IMR-90 (cell line): Measurements from ENCODE around the gene COL23A1. TPM values are rescaled to one million over a fixed set of nuclear protein-coding genes. Genes with fewer than 3 reads are reported as not detected.

Experiments used
- ATAC-seq: fragments of 200-7000 bp; cut with Tn5 transposase; 2 replicates; pipeline ENCODE4 v1.9.1; 2020; ENCODE audit warnings: low read depth, mild to moderate bottlenecking, moderate library complexity
- BruUV-seq: library from RNA; stranded (reverse); fragments of 400-500 nt; replicated peaks from 2 replicates; lab custom pipeline; 2021; lab: Mats Ljungman, UMichigan
- CTCF ChIA-PET: fragments of 300-600 bp; formaldehyde crosslinking; extraction: SDS; loops from one replicate; lab custom pipeline; 2021; ENCODE audit warnings: antibody characterized with exemption; lab: Yijun Ruan, JAX
- POLR2A ChIA-PET: fragments of 300-600 bp; sonication (Branson Sonifier 250); formaldehyde crosslinking; loops from one replicate; lab custom pipeline; 2022; ENCODE audit warnings: antibody characterized with exemption; ENCODE audit not compliant: unreplicated experiment; lab: Charles Lee
- DNase-seq: peaks from one replicate; pipeline ENCODE4 v3.0.0; 2013
- H2AFZ ChIP-seq: replicated peaks from 2 replicates; pipeline ENCODE3; 2013; ENCODE audit warnings: low read length, mild to moderate bottlenecking; ENCODE audit not compliant: poor library complexity
- H2AK5ac ChIP-seq: 2 replicates; pipeline ENCODE4 v1.6.1; 2013; ENCODE audit warnings: low read depth, low read length, inconsistent platforms
- H2AK9ac ChIP-seq: replicated peaks from 2 replicates; pipeline ENCODE3; 2013; ENCODE audit warnings: mild to moderate bottlenecking, low read depth, low read length, moderate library complexity; ENCODE audit not compliant: poor library complexity
- H2BK120ac ChIP-seq: 2 replicates; pipeline ENCODE4 v1.6.1; 2013; ENCODE audit warnings: low read depth, low read length, inconsistent platforms
- H2BK15ac ChIP-seq: 3 replicates; pipeline ENCODE4 v1.6.1; 2013; ENCODE audit warnings: low read depth, low read length, inconsistent platforms
- H2BK20ac ChIP-seq: 2 replicates; pipeline ENCODE4 v1.6.1; 2013; ENCODE audit warnings: low read depth, mild to moderate bottlenecking, inconsistent platforms, low read length, moderate library complexity
- H2BK5ac ChIP-seq: 2 replicates; pipeline ENCODE4 v1.6.1; 2013; ENCODE audit warnings: mild to moderate bottlenecking, low read depth, low read length, inconsistent platforms; ENCODE audit not compliant: poor library complexity, severe bottlenecking
- H3K14ac ChIP-seq: replicated peaks from 2 replicates; pipeline ENCODE4 v1.6.1; 2013; ENCODE audit warnings: low read depth, low read length, inconsistent platforms
- H3K18ac ChIP-seq: 2 replicates; pipeline ENCODE4 v1.6.1; 2013; ENCODE audit warnings: low read depth, low read length, control low read depth
- H3K23ac ChIP-seq: 2 replicates; pipeline ENCODE4 v1.6.1; 2013; ENCODE audit warnings: low read depth, low read length, inconsistent platforms
- H3K27ac ChIP-seq: 2 replicates; pipeline ENCODE4 v1.5.1; 2013; ENCODE audit warnings: mild to moderate bottlenecking, control low read depth, low read length; ENCODE audit not compliant: insufficient read depth
- H3K27me3 ChIP-seq: 2 replicates; pipeline ENCODE4 v1.6.1; 2013; ENCODE audit warnings: low read length; ENCODE audit not compliant: control insufficient read depth, insufficient read depth
- H3K36me3 ChIP-seq: 2 replicates; pipeline ENCODE4 v1.6.1; 2013; ENCODE audit warnings: low read length, mixed read lengths; ENCODE audit not compliant: control insufficient read depth, insufficient read depth
- H3K4ac ChIP-seq: 2 replicates; pipeline ENCODE4 v1.6.1; 2013; ENCODE audit warnings: low read depth, low read length, inconsistent platforms
- H3K4me1 ChIP-seq: 2 replicates; pipeline ENCODE4 v1.6.1; 2013; ENCODE audit warnings: low read length, mixed read lengths; ENCODE audit not compliant: control insufficient read depth, insufficient read depth
- H3K4me2 ChIP-seq: 2 replicates; pipeline ENCODE4 v1.6.1; 2013; ENCODE audit warnings: low read depth, mild to moderate bottlenecking, control low read depth, low read length, moderate library complexity
- H3K4me3 ChIP-seq: 2 replicates; pipeline ENCODE4 v1.5.1; 2013; ENCODE audit warnings: low read depth, mild to moderate bottlenecking, control low read depth, low read length, moderate library complexity; ENCODE audit not compliant: insufficient read depth
- H3K56ac ChIP-seq: 2 replicates; pipeline ENCODE4 v1.6.1; 2013; ENCODE audit warnings: low read length, inconsistent platforms; ENCODE audit not compliant: insufficient read depth; ENCODE audit errors: extremely low read depth
- H3K79me1 ChIP-seq, 2 experiments: 2 replicates each; pipeline ENCODE4 v1.6.1; 2013; ENCODE audit warnings: low read length in 2 of 2, inconsistent platforms in 1 of 2, low read depth in 1 of 2
- H3K9ac ChIP-seq: 2 replicates; pipeline ENCODE4 v1.6.1; 2013; ENCODE audit warnings: low read depth, low read length, control low read depth
- H3K9me1 ChIP-seq: 2 replicates; pipeline ENCODE4 v1.6.1; 2013; ENCODE audit warnings: low read length, inconsistent platforms; ENCODE audit not compliant: insufficient read depth
- H3K9me3 ChIP-seq: 2 replicates; pipeline ENCODE4 v1.6.1; 2013; ENCODE audit warnings: low read length; ENCODE audit not compliant: control insufficient read depth, insufficient read depth
- H4K20me1 ChIP-seq: 2 replicates; pipeline ENCODE4 v1.6.1; 2013; ENCODE audit warnings: low read length, inconsistent platforms; ENCODE audit not compliant: insufficient read depth
- H4K5ac ChIP-seq: 2 replicates; pipeline ENCODE4 v1.6.1; 2013; ENCODE audit warnings: mild to moderate bottlenecking, low read depth, low read length, control low read depth
- H4K8ac ChIP-seq, 2 experiments: 2 replicates each; pipeline ENCODE4 v1.6.1; 2013; ENCODE audit warnings: low read depth in 2 of 2, low read length in 2 of 2, control low read depth in 1 of 2, inconsistent platforms in 1 of 2
- H4K91ac ChIP-seq: 2 replicates; pipeline ENCODE4 v1.6.1; 2013; ENCODE audit warnings: low read depth, low read length, inconsistent platforms; ENCODE audit not compliant: insufficient read depth
- BHLHE40 ChIP-seq: fragments of 150-350 bp; IDR thresholded peaks from 2 replicates; pipeline ENCODE4 v1.6.1; 2016; ENCODE audit warnings: mild to moderate bottlenecking, low read depth, low read length
- CEBPB ChIP-seq: IDR thresholded peaks from 2 replicates; pipeline ENCODE4 v1.6.1; 2012; ENCODE audit warnings: low read depth, low read length, improper control_type of control experiment
- CHD1 ChIP-seq: IDR thresholded peaks from 2 replicates; pipeline ENCODE4 v1.6.1; 2012; ENCODE audit warnings: low read depth, low read length, improper control_type of control experiment
- MAFK ChIP-seq: IDR thresholded peaks from 2 replicates; pipeline ENCODE4 v1.6.1; 2012; ENCODE audit warnings: low read depth, low read length, improper control_type of control experiment
- MAZ ChIP-seq: IDR thresholded peaks from 2 replicates; pipeline ENCODE4 v1.6.1; 2012; ENCODE audit warnings: low read depth, mild to moderate bottlenecking, low read length, improper control_type of control experiment, moderate library complexity, borderline replicate concordance
- MXI1 ChIP-seq: IDR thresholded peaks from 2 replicates; pipeline ENCODE4 v1.6.1; 2012; ENCODE audit warnings: low read depth, mild to moderate bottlenecking, low read length, moderate library complexity, borderline replicate concordance
- POLR2A ChIP-seq: IDR thresholded peaks from 2 replicates; pipeline ENCODE4 v1.6.1; 2012; ENCODE audit warnings: mild to moderate bottlenecking, low read depth, low read length
- RAD21 ChIP-seq: IDR thresholded peaks from 2 replicates; pipeline ENCODE4 v1.6.1; 2012; ENCODE audit warnings: low read length, improper control_type of control experiment
- RFX5 ChIP-seq: IDR thresholded peaks from 2 replicates; pipeline ENCODE4 v1.8.0; 2012; ENCODE audit warnings: low read depth, mild to moderate bottlenecking, low read length, moderate library complexity
- SMC3 ChIP-seq: fragments of 150-350 bp; IDR thresholded peaks from 2 replicates; pipeline ENCODE4 v1.6.1; 2016; ENCODE audit warnings: low read depth, mild to moderate bottlenecking, antibody characterized with exemption, low read length, moderate library complexity
- WGBS, 2 experiments: methylation state at CpG; one replicate each; pipeline versions ENCODE4 v1.1.5 to v1.1.7; 2013; ENCODE audit warnings: missing lambda C conversion rate in 2 of 2; ENCODE audit not compliant: insufficient read length in 1 of 2; ENCODE audit errors: extremely low coverage in 2 of 2; 5-methylcytosine and 5-hydroxymethylcytosine counted together
- dilution Hi-C: fragments of 300-500 bp; cut with HindIII; formaldehyde crosslinking; loops from one replicate; pipeline ENCODE4 v1.14.3; 2018; ENCODE audit warnings: low sequenced_read_pairs; ENCODE audit not compliant: unreplicated experiment
- in situ Hi-C: fragments of 300-500 bp; cut with MboI; formaldehyde crosslinking; loops from 3 replicates; pipeline ENCODE4 v1.14.3; 2019; ENCODE audit warnings: low sequenced_read_pairs, inconsistent platforms, mixed read lengths
- intact Hi-C: fragments of 100-400 bp; cut with micrococcal nuclease; formaldehyde crosslinking; loops from 2 replicates; pipeline ENCODE4 v1.10.0; 2022
- polyA plus RNA-seq, 3 experiments: library from polyadenylated mRNA; depleted of rRNA; stranded (reverse); fragments of >200 nt; gene quantifications; 2 replicates each; pipeline ENCODE4 v1.2.3, GENCODE V29; 2012; ENCODE audit warnings: low replicate concordance in 1 of 3
- total RNA-seq: library from RNA; depleted of rRNA; stranded (reverse); fragments of >200 nt; gene quantifications from 2 replicates; pipeline ENCODE4 v1.2.3, GENCODE V29; 2012
- TF ChIP-seq, protein P1 (sequence below): conservative IDR thresholded peaks from 2 replicates; pipeline ENCODE4 v1.5.1; 2012; ENCODE audit warnings: mild to moderate bottlenecking, low read depth, low read length, improper control_type of control experiment
- TF ChIP-seq, protein P2 (sequence below): fragments of 150-350 bp; IDR thresholded peaks from 2 replicates; pipeline ENCODE4 v1.6.1; 2017; ENCODE audit warnings: mild to moderate bottlenecking, antibody characterized with exemption, low read length, low read depth

Gene COL23A1
- total and polyA plus RNA-seq, 2 of the 4 experiments (the other 2 are of a cell fraction), result not detected

DNA sequence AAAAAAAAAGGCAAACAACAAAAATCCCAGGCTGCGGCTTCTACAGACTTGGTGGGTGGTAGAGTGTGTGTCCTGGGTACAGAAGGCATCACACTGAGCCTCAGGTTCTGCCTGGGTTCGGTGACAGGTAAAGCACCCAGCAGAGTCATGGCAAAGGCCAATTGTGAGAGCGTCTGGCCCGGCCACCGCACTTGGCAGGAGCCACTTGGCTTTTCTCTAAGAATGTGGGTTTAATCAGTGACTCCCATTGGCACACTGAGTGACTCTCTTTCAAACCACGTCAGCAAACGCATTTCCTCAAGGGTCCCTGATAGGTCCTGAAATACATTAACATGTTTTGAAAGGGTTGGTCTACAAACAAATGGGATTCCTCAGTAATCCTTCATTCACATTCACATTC is 17.0 kb downstream of the COL23A1 start:
- H3K9me1 ChIP-seq, result no peaks in the 10 kb centered on the region
- H2BK120ac ChIP-seq, result no peak overlapping the region
- no peak overlapping the region for H3K27ac ChIP-seq
- peaks cover 14% of the 10 kb centered on the region for H3K9me3 ChIP-seq
- DNase-seq (no peak), ATAC-seq (no peak)
- no peak overlapping the region for H3K4me2 ChIP-seq
- no TSS peak for BruUV-seq
- no peak overlapping the region for H2BK15ac ChIP-seq
- intact Hi-C loops (no loop called here), dilution Hi-C loops (no loop called here), in situ Hi-C loops (no loop called here)
- H2AK5ac ChIP-seq, result no peak overlapping the region
- POLR2A ChIA-PET, result no interaction called here
- no peak overlapping the region for H3K4me3 ChIP-seq
- H4K5ac ChIP-seq, result no peak overlapping the region
- TF ChIP-seq, protein P1, sequence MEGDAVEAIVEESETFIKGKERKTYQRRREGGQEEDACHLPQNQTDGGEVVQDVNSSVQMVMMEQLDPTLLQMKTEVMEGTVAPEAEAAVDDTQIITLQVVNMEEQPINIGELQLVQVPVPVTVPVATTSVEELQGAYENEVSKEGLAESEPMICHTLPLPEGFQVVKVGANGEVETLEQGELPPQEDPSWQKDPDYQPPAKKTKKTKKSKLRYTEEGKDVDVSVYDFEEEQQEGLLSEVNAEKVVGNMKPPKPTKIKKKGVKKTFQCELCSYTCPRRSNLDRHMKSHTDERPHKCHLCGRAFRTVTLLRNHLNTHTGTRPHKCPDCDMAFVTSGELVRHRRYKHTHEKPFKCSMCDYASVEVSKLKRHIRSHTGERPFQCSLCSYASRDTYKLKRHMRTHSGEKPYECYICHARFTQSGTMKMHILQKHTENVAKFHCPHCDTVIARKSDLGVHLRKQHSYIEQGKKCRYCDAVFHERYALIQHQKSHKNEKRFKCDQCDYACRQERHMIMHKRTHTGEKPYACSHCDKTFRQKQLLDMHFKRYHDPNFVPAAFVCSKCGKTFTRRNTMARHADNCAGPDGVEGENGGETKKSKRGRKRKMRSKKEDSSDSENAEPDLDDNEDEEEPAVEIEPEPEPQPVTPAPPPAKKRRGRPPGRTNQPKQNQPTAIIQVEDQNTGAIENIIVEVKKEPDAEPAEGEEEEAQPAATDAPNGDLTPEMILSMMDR, result no peak
- TF ChIP-seq CHD1 (no peak), BHLHE40 (no peak), MXI1 (no peak), RAD21 (no peak), SMC3 (no peak), MAFK (no peak), CEBPB (no peak), MAZ (no peak), RFX5 (no peak), POLR2A (no peak)
- TF ChIP-seq, protein P2, sequence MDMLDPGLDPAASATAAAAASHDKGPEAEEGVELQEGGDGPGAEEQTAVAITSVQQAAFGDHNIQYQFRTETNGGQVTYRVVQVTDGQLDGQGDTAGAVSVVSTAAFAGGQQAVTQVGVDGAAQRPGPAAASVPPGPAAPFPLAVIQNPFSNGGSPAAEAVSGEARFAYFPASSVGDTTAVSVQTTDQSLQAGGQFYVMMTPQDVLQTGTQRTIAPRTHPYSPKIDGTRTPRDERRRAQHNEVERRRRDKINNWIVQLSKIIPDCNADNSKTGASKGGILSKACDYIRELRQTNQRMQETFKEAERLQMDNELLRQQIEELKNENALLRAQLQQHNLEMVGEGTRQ, result no peak
- no peaks in the 10 kb centered on the region for H3K79me1 ChIP-seq
- H3K36me3 ChIP-seq, result no peaks in the 10 kb centered on the region
- no peak overlapping the region for H3K18ac ChIP-seq
- no peak overlapping the region for H3K4ac ChIP-seq
- H4K91ac ChIP-seq, result no peak overlapping the region
- H3K23ac ChIP-seq, result no peak overlapping the region
- H3K56ac ChIP-seq, result no peak overlapping the region
- no peaks in the 10 kb centered on the region for H3K27me3 ChIP-seq
- no peaks in the 10 kb centered on the region for H4K20me1 ChIP-seq
- H4K8ac ChIP-seq, result no peak overlapping the region
- no peak overlapping the region for H3K9ac ChIP-seq
- no peak overlapping the region for H2AFZ ChIP-seq
- WGBS, 2 experiments, result no CpG with 5 or more reads among the region's 7 CpGs
- H2BK20ac ChIP-seq, result no peak overlapping the region
- H3K14ac ChIP-seq, result no peak overlapping the region
- no peak overlapping the region for H2AK9ac ChIP-seq
- H3K4me1 ChIP-seq, result no peaks in the 10 kb centered on the region
- H2BK5ac ChIP-seq, result no peak overlapping the region
- CTCF ChIA-PET, result no interaction called here
